ENCODE results near the gene OR4D1. TPM values are rescaled to one million over a fixed set of nuclear protein-coding genes. Genes with fewer than 3 reads are reported as not detected.

The OR4D1 gene
- total RNA-seq, 4 donors from 2014 or later = not detected

- Histone ChIP-seq H3K27ac (no peak overlapping the region), H3K4me1 (no peaks in the 10 kb centered on the region), H3K36me3 (no peaks in the 10 kb centered on the region), H3K27me3 (no peaks in the 10 kb centered on the region), H3K4me3 (no peak overlapping the region), H3K9me3 (no peaks in the 10 kb centered on the region)
- peak in 1 of 2 donors; percentile 28 for DNase-seq
- intact Hi-C loops (cut with DNase I; ENCODE audit: low total_unique reads) = no loop called here
- TF ChIP-seq POLR2A (IDR thresholded peaks at IDR 0.05) (no peak), CTCF (IDR thresholded peaks at IDR 0.05) (peak in 1 of 4 experiments; percentile 33)
Observed at GRCh38 chr17:58200024-58200633, 51.9 kb downstream of the OR4D1 start.

- Histone ChIP-seq H3K27me3 (no peaks in the 10 kb centered on the region), H3K27ac (no peak overlapping the region), H3K4me3 (no peak overlapping the region), H3K4me1 (no peaks in the 10 kb centered on the region), H3K9me3 (no peaks in the 10 kb centered on the region), H3K36me3 (no peaks in the 10 kb centered on the region)
- TF ChIP-seq POLR2A (IDR thresholded peaks at IDR 0.05) = no peak
- TF ChIP-seq CTCF (IDR thresholded peaks at IDR 0.05) = no peak
- DNase-seq = no peak
- intact Hi-C loops (cut with DNase I; ENCODE audit: low total_unique reads) = no loop called here
Observed at GRCh38 chr17:58202859-58203258, 54.7 kb downstream of the OR4D1 start.

GRCh38 chr17:58204796-58205195, 56.6 kb downstream of the OR4D1 start:
- no peaks in the 10 kb centered on the region for H3K27me3 ChIP-seq
- no peak for TF ChIP-seq CTCF (IDR thresholded peaks at IDR 0.05)
- TF ChIP-seq POLR2A (IDR thresholded peaks at IDR 0.05) = no peak
- no peak overlapping the region for H3K4me3 ChIP-seq
- H3K27ac ChIP-seq = no peak overlapping the region
- intact Hi-C loops (cut with DNase I; ENCODE audit: low total_unique reads) = no loop called here
- H3K9me3 ChIP-seq = no peaks in the 10 kb centered on the region
- H3K36me3 ChIP-seq = no peaks in the 10 kb centered on the region
- H3K4me1 ChIP-seq = no peaks in the 10 kb centered on the region
- no peak for DNase-seq

GRCh38 chr17:58205936-58206335, 57.8 kb downstream of the OR4D1 start:
- intact Hi-C loops (cut with DNase I; ENCODE audit: low total_unique reads) = no loop called here
- no peak for DNase-seq
- no peaks in the 10 kb centered on the region for H3K27me3 ChIP-seq
- TF ChIP-seq POLR2A (IDR thresholded peaks at IDR 0.05) = no peak
- TF ChIP-seq CTCF (IDR thresholded peaks at IDR 0.05) = no peak
- H3K4me1 ChIP-seq = no peaks in the 10 kb centered on the region
- no peak overlapping the region for H3K4me3 ChIP-seq
- H3K27ac ChIP-seq = no peak overlapping the region
- no peaks in the 10 kb centered on the region for H3K36me3 ChIP-seq
- no peaks in the 10 kb centered on the region for H3K9me3 ChIP-seq

GRCh38 chr17:58207451-58207850, 59.3 kb downstream of the OR4D1 start:
- Histone ChIP-seq H3K4me3 (no peak overlapping the region), H3K9me3 (no peaks in the 10 kb centered on the region), H3K27me3 (no peaks in the 10 kb centered on the region), H3K4me1 (no peaks in the 10 kb centered on the region), H3K27ac (no peak overlapping the region), H3K36me3 (no peaks in the 10 kb centered on the region)
- DNase-seq = no peak
- TF ChIP-seq CTCF (IDR thresholded peaks at IDR 0.05) = no peak
- TF ChIP-seq POLR2A (IDR thresholded peaks at IDR 0.05) = no peak
- intact Hi-C loops (cut with DNase I; ENCODE audit: low total_unique reads) = no loop called here

Data from uterus (tissue), 4 donors.